GM06990 (cell line): ENCODE data around the gene UBE2D2.

Experiments
- DNase-seq: peaks from one replicate; pipeline ENCODE4 v3.0.0-alpha.2; 2011; ENCODE audit not compliant: insufficient read length; ENCODE audit errors: extremely low read depth
- H3K27me3 ChIP-seq: replicated peaks from 2 replicates; pipeline ENCODE4 v1.6.0; 2011; ENCODE audit warnings: low read length; ENCODE audit not compliant: control insufficient read depth, insufficient read depth
- H3K36me3 ChIP-seq: 2 replicates; pipeline ENCODE4 v1.5.1; 2011; ENCODE audit warnings: low read length; ENCODE audit not compliant: control insufficient read depth, insufficient read depth
- H3K4me3 ChIP-seq: replicated peaks from 2 replicates; pipeline ENCODE4 v1.5.1; 2011; ENCODE audit warnings: low read depth, mild to moderate bottlenecking, control low read depth, low read length
- CTCF ChIP-seq: IDR thresholded peaks from 2 replicates; pipeline ENCODE4 v1.5.1; 2011; ENCODE audit warnings: low read length, control low read depth, mild to moderate bottlenecking, inconsistent platforms; ENCODE audit not compliant: insufficient read depth, poor library complexity, severe bottlenecking

UBE2D2 gene

DNA sequence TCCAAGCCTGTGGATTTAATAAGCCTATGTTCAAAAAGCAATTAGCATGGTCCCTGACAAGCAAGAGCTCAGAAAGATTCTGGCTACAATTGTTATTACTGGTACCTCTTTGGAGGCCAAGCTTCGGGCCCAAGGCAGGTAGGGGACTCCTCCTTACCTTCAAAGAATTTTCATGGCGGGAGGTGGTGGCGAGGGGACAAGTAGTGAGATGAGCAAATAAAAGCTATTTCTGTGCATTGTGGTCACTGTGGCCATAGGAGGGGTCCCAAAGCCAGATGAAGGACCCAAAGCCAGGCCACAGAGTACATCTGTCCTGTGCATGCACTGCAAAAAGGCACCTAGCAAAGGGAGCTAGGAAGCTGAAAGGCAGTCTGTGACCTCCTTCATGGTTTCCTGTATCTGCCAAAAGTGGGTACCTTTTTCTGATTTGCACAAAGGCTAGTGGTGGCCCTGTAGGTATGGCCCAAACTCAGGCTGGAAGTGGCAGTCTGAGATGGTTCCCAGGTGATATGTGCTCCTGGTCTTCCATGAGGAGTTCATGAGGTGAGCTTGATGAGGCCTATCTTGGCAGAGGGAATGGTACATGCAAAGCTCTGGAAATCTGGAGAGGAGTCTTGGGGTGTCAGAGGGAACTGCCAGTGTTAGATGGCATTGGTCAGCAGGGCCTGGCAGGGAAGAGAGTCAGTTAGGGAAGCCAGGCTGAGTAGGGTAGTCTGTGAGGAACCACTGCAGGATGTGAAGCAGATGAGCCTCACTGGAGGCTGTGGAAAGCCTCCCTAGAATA is 83.7 kb downstream of the UBE2D2 start:
- H3K36me3 ChIP-seq = no peaks in the 10 kb centered on the region
- DNase-seq = no peak
- no peak for TF ChIP-seq CTCF
- H3K27me3 ChIP-seq = no peaks in the 10 kb centered on the region
- no peak overlapping the region for H3K4me3 ChIP-seq

GRCh38 chr5:139645430-139645871 is 84.3 kb downstream of the UBE2D2 start:
- no peak for DNase-seq
- no peak for TF ChIP-seq CTCF
- Histone ChIP-seq H3K27me3 (no peaks in the 10 kb centered on the region), H3K36me3 (no peaks in the 10 kb centered on the region), H3K4me3 (no peak overlapping the region)

- H3K4me3 ChIP-seq = no peak overlapping the region
- TF ChIP-seq CTCF = no peak
- no peaks in the 10 kb centered on the region for H3K36me3 ChIP-seq
- H3K27me3 ChIP-seq = no peaks in the 10 kb centered on the region
- DNase-seq = no peak
Observed at GRCh38 chr5:139646111-139646510, 85.0 kb downstream of the UBE2D2 start.

- DNase-seq = no peak
- no peak for TF ChIP-seq CTCF
- Histone ChIP-seq H3K4me3 (no peak overlapping the region), H3K27me3 (no peaks in the 10 kb centered on the region), H3K36me3 (no peaks in the 10 kb centered on the region)
Observed at GRCh38 chr5:139646912-139647505, 85.9 kb downstream of the UBE2D2 start.

DNA sequence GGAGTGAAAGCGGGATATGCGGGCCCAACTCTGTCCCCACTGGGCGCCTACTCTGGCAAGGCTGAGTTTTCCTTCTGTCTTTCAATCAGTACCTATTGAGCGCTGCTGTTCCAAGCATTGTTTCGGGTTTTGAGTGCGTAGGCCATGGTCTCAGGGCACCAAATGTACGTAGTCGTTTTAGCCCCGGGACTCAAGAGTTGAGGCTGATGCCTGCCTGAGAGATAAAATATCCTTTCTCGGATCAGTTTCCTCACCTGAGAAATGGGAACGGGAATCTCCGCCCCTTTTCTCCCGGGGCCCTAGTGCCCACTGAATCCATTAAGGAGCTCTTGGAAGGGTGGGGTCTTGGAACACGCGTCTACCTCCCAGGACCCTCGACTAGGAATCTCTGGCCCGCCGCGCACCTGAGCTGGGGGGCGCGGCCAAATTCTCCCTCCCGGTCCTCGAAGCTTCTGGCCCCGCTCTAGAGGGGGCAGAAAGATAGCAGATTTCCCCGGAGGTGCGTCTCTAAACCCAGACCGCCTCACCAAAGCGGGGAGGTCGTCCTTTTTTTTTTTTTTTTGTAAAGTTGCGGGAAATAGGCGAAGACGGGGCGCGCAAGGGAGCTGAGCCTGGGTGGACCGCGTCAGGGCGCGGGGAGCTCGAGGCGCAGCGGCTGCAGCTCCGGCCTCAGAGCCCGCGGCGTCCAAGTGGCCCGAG is 86.5 kb downstream of the UBE2D2 start:
- Histone ChIP-seq H3K36me3 (no peaks in the 10 kb centered on the region), H3K4me3 (peak overlapping the region; percentile 84), H3K27me3 (no peaks in the 10 kb centered on the region)
- TF ChIP-seq CTCF = no peak
- DNase-seq = no peak
